HG02798 (cell line): ENCODE data around the gene CLP1.
"Not testable (repeated sequence)": the region's sequence is repeated elsewhere in the genome, so short reads cannot be mapped to it uniquely, and the experiment has no call there.

Source experiments
- ATAC-seq: cut with Tn5 transposase; IDR thresholded peaks from one replicate; pipeline ENCODE4 v1.9.1; 2021; ENCODE audit warnings: mild to moderate bottlenecking; ENCODE audit not compliant: unreplicated experiment, poor library complexity

CLP1 gene

GRCh38 chr11:57658023-57658361, 430 bp downstream of the CLP1 start:
- no peak for ATAC-seq

- ATAC-seq, result no peak
Observed at GRCh38 chr11:57659669-57660068, 2.1 kb downstream of the CLP1 start.

- ATAC-seq, result no peak
Observed at GRCh38 chr11:57662893-57663292, 5.3 kb downstream of the CLP1 start.

DNA sequence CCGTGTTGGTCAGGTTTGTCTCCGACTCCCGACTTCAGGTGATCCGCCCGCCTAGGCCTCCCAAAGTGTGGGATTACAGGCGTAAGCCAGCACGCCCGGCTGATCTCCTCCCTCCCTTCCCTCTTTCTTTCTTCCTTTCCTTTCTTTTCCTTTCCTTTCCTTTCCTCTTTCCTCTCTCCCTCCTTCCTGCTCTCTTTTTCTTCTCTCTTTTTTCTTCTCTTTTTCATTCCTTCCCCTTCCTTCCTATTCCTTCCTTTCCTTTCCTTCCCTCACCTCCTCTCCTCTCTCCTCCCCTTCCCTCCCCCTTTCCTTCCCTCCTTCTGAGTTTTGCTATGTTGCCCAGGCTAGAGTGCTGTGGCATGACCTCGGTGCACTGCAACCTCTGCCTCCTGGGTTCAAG, 6.4 kb downstream of the CLP1 start:
- no peak for ATAC-seq

DNA sequence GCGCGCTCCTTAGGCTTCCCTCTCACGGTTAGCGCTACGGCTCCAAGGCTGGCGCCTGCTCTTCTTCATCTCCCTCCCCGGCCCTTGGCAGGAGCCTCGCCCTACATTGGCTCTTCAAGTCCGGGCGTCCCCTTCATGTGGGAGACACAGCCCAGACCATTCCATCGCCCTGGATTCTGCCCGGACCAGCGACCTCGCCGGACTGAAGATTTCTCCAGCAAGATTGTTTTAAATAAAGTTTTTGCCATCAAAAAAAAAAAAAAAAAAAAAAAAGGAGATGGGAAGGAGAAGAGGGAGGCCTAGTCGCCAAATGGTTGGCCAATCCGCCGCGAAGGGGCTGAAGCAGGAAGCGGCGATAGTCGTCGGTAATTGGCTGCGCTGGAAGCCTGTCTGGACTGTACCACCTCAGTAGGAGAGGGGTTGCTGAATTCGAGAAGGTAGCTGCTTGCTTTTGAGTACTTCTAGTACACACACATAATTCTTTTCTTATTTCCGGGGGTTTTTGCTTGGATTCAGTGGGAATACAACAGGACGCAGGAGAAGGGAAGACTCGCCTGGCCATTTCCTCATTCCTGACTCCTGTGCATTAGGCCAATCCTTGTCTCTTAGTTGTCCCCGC, 9.7 kb downstream of the CLP1 start:
- peak; percentile 73 for ATAC-seq

DNA sequence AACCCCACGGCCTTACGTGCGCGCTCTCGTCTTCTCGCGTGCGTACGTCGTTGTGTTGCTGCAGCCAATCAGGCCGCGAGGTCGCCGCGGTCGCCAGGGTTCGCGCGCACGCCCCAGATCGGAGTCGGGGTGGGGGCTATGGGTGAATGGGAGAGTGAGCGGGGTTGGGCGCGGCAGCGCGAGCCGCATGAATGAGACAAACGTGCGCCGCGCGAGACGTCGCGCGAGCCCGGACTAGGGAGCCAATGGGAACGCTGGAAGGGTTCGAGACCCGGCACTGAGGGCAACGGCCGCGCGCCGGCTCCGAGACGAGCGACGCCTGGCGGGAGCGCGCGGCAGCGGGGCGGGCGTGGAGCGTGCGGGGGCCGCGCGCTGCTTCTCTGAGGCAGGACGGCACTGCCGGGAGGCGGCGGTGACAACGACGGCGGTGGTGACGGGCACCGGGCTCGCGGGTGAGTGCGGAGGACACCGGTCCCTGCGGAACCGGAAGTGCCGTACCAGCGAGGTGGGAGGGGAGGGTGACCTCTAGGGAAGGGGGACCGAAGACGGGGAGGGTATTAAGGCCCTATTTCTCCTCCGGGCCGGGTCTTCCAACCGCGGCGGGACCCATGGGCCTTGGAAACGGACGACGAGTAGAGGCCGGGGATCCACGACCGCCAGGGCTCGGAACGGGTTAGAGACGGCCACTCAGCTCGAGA, 10.3 kb downstream of the CLP1 start, which contains the start of gene ZDHHC5:
Gene ZDHHC5 (plus strand): TSS at position 379 of the 698 bp plus-strand sequence. CDS start 4,977 bp downstream, outside the sequence.
- peak; percentile 86 for ATAC-seq

DNA sequence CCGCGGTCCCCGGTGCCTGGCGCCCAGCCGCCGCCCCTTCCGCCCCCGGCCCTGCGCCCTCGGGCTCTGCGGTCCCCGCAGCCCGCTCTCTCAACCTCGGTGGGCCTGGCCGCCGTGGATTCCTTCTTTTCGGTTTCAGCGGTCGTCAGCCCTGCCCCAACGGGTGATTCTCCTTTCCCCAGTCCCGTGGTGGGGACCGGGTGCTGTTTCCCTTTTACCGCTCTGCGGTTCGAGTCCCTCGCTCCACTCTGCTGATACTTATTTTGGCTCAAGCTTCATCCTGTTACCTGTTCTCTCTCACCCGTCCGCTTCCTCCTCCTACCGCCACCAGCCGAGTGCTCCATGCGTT, 10.8 kb downstream of the CLP1 start:
- peak; percentile 7 for ATAC-seq

GRCh38 chr11:57674251-57674650, 16.7 kb downstream of the CLP1 start:
- no peak for ATAC-seq

DNA sequence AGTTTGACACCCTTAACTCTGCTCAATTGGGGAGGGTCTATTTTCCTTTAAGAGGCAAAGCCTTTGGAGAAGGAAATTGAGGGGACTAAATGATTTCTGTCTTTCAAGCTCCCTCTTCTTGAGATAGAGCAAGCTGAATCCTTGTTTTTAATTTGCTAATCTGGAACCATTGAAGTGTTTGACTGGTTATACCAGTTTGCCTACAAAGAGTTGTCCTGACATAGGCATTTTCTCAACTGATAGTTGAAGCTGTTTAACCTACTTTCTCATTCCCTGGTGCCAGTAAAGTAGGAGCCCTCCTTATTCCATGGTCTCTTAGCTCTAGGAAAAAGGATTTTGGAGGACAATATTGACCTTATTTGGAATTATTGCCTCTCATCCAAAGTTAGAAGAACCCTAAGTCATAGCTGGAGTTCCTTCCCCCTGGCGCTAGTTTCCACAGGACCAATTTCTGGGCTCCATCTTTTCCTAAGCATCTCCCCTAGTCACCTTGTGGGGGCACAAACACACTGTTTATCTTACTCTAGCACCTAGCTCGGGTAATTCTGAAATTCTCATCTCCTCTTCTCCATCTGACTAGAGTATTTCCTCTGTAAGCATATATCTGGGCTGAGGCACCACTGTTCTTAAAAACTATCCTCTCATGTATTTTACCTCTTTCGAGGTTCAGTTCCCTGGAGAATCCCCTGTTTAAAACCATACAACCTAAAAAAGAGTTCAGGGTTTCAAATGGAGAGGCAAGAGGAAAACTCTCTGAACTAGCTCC, 17.8 kb downstream of the CLP1 start:
- no peak for ATAC-seq

DNA sequence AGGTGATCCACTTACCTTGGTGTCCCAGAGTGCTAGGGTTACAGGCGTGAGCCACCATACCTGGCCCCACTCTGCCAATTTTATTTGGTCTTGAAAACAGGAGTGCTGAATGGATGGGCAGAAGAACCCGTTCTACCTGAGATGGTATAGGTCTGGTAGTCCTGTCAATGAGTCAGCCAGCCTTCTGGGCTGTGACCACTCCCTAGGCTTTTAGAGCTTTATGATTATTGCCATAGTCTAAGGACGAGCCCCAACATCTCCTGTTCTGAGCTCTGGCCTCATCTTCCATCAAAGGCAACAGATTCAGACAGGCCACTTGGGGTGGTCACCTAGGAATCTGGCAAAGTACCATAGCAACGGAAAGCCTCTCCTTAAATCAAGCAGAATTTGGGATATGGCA, 21.8 kb downstream of the CLP1 start:
- ATAC-seq, result no peak

DNA sequence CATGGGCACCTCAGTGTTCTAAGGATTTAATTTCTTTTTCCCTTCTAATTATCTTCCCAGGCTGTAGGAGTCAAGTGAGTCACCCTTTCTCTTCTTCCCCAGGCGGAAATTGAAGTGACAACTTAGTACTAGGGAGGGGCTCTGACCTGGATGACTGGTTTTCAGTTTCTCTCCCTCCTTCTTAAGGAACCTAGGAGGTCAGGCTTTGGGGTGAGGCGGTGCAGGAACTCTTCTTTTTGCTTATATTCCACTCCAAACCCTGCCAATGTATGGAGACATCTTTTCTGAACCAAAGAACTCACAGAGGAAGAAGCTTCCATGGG, 23.0 kb downstream of the CLP1 start:
- peak; percentile 22 for ATAC-seq

GRCh38 chr11:57681168-57681567, 23.6 kb downstream of the CLP1 start:
- ATAC-seq, result no peak

GRCh38 chr11:57690474-57690873, 32.9 kb downstream of the CLP1 start:
- not testable (repeated sequence) for ATAC-seq

- ATAC-seq, result no peak
Observed at GRCh38 chr11:57698843-57699365, 41.3 kb downstream of the CLP1 start.

GRCh38 chr11:57699813-57700212, 42.3 kb downstream of the CLP1 start:
- no peak for ATAC-seq

- ATAC-seq, result no peak
Observed at GRCh38 chr11:57700425-57700824, 42.9 kb downstream of the CLP1 start.

DNA sequence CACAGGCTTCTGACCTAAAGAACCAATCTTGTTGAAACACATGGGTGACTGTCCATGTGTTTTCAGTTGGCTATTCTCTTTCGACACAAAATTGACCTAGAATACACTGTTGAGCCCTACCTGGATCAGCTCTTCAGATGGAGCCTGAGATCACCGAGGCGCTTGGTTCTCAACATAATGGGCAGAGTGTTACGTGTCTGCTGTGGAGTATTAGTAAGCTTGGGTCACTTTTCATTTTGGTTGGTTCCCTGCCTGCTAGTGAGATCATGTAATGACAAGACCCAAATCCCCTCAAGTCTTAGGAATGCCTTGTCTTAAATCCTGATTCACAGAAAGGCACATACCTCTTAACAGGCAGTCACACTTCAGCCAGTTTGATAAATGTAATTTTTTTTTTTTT, 45.8 kb downstream of the CLP1 start:
- no peak for ATAC-seq

DNA sequence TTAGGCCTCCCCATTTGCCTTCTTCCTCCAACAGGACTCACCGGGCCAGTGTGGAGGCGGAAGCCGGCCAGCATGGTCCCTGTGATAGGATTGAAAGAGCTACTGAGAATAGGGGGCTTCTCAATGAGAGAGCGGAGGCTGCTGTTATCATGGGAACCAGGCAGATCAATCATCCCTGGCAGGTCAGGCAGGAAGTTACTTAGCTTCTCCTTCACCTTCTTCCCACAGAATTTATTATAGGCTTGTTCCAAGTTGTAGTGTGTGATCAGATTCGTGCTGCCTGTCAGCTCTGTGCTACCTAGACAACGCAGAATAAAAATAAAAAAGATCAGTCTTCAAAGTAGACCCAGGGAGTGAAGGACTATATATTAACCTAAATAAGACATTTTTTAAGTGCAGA, 47.4 kb downstream of the CLP1 start:
- no peak for ATAC-seq

DNA sequence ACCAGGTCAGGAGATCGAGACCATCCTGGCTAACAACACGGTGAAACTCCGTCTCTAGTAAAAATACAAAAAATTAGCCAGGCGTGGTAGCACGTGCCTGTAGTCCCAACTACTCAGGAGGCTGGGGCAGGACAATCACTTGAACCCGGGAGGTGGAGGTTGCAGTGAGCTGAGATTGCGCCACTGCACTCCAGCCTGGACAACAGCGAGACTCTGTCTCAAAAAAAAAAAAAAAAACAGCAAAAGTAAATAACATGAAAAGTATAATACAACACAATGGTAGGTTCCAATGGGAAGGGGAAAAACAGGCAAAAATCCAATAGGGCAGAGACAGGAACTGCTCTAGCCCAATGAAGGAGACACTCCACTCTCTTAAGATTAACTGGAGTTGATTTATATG, 47.9 kb downstream of the CLP1 start:
- not testable (repeated sequence) for ATAC-seq

GRCh38 chr11:57709802-57710367, 52.3 kb downstream of the CLP1 start:
- ATAC-seq, result no peak
